Stimulated activated naive B cell treated with anti-CD40 and anti-IgM and Interleukin-4, amounts not matched to agents 10 μg/mL and 1 μg/mL and 100 μg/mL, for 72 hours (primary cell): ENCODE measurements around the gene RPRM.
"Not testable (repeated sequence)": the region's sequence is repeated elsewhere in the genome, so short reads cannot be mapped to it uniquely, and the experiment has no call there.

ENCODE experiments used
- ATAC-seq, 2 donors: fragments of 150-1000 bp; cut with Tn5 transposase; replicated peaks; 2 replicates each; pipeline ENCODE4 v1.10.0; 2021; ENCODE audit warnings: moderate library complexity in 1 of 2
- DNase-seq: peaks from one replicate; pipeline ENCODE4 v3.0.0; 2021
- H3K27ac Mint-ChIP-seq: one replicate; pipeline ENCODE4 v1.8.0; 2022; ENCODE audit warnings: mild to moderate bottlenecking, mixed read lengths
- H3K27me3 Mint-ChIP-seq, 2 donors: one replicate each; pipeline ENCODE4 v1.8.0; 2022; ENCODE audit warnings: mixed read lengths in 2 of 2
- H3K36me3 Mint-ChIP-seq, 2 donors: one replicate each; pipeline ENCODE4 v1.8.0; 2022; ENCODE audit warnings: mixed read lengths in 2 of 2, mild to moderate bottlenecking in 1 of 2
- H3K4me1 Mint-ChIP-seq, 2 donors: one replicate each; pipeline ENCODE4 v1.8.0; 2022; ENCODE audit warnings: mixed read lengths in 2 of 2, mild to moderate bottlenecking in 1 of 2
- H3K4me3 Mint-ChIP-seq, 2 donors: one replicate each; pipeline ENCODE4 v1.8.0; 2022; ENCODE audit warnings: mild to moderate bottlenecking in 2 of 2, mixed read lengths in 2 of 2, moderate library complexity in 1 of 2
- H3K9me3 Mint-ChIP-seq, 2 donors: one replicate each; pipeline ENCODE4 v1.8.0; 2022; ENCODE audit warnings: mixed read lengths in 2 of 2, mild to moderate bottlenecking in 1 of 2

RPRM gene

GRCh38 chr2:153476816-153477635, 1.5 kb downstream of the RPRM start:
- H3K36me3 Mint-ChIP-seq: peaks cover 1 to 3% of the 10 kb centered on the region in 2 donors
- H3K27ac Mint-ChIP-seq: no peak overlapping the region
- H3K4me1 Mint-ChIP-seq: peaks cover 12 to 24% of the 10 kb centered on the region in 2 donors
- H3K27me3 Mint-ChIP-seq: peaks cover 48 to 63% of the 10 kb centered on the region in 2 donors
- no peak for ATAC-seq
- peaks cover 0 to 2% of the 10 kb centered on the region in 2 donors for H3K9me3 Mint-ChIP-seq
- peak overlapping the region in 1 of 2 donors; percentile 74 for H3K4me3 Mint-ChIP-seq
- DNase-seq: no peak

- Mint-ChIP-seq H3K4me1 (peaks cover 12 to 24% of the 10 kb centered on the region in 2 donors), H3K4me3 (no peak overlapping the region), H3K9me3 (peaks cover 0 to 2% of the 10 kb centered on the region in 2 donors), H3K36me3 (peaks cover 1 to 3% of the 10 kb centered on the region in 2 donors), H3K27me3 (peaks cover 48 to 63% of the 10 kb centered on the region in 2 donors), H3K27ac (no peak overlapping the region)
- ATAC-seq (no peak), DNase-seq (no peak)
Measured at GRCh38 chr2:153476491-153476815, 2.1 kb downstream of the RPRM start.

GRCh38 chr2:153474876-153475435, 3.6 kb downstream of the RPRM start:
- Mint-ChIP-seq H3K4me3 (no peak overlapping the region), H3K9me3 (peaks cover 0 to 2% of the 10 kb centered on the region in 2 donors), H3K36me3 (peaks cover 1 to 3% of the 10 kb centered on the region in 2 donors), H3K4me1 (peaks cover 12 to 24% of the 10 kb centered on the region in 2 donors), H3K27ac (no peak overlapping the region), H3K27me3 (peaks cover 43 to 52% of the 10 kb centered on the region in 2 donors)
- no peak for DNase-seq
- ATAC-seq: no peak

GRCh38 chr2:153474407-153474806, 4.2 kb downstream of the RPRM start:
- H3K9me3 Mint-ChIP-seq: peaks cover 0 to 2% of the 10 kb centered on the region in 2 donors

GRCh38 chr2:153470867-153471266, 7.7 kb downstream of the RPRM start:
- Mint-ChIP-seq H3K4me3 (no peak overlapping the region), H3K36me3 (no peaks in the 10 kb centered on the region), H3K27me3 (peaks cover 14 to 16% of the 10 kb centered on the region in 2 donors), H3K9me3 (no peaks in the 10 kb centered on the region), H3K27ac (no peak overlapping the region), H3K4me1 (no peaks in the 10 kb centered on the region)
- ATAC-seq (no peak), DNase-seq (no peak)

More at GRCh38 chr2:153474407-153474806, 4.2 kb downstream of the RPRM start:
- DNase-seq (no peak), ATAC-seq (no peak)
- peaks cover 43 to 46% of the 10 kb centered on the region in 2 donors for H3K27me3 Mint-ChIP-seq
- no peak overlapping the region for H3K4me3 Mint-ChIP-seq
- H3K4me1 Mint-ChIP-seq: peaks cover 12 to 24% of the 10 kb centered on the region in 2 donors
- peaks cover 1 to 3% of the 10 kb centered on the region in 2 donors for H3K36me3 Mint-ChIP-seq
- H3K27ac Mint-ChIP-seq: no peak overlapping the region

- H3K9me3 Mint-ChIP-seq: no peaks in the 10 kb centered on the region
- H3K4me1 Mint-ChIP-seq: no peaks in the 10 kb centered on the region
- DNase-seq (no peak), ATAC-seq (no peak)
- no peaks in the 10 kb centered on the region for H3K36me3 Mint-ChIP-seq
- peaks cover 1 to 6% of the 10 kb centered on the region in 2 donors for H3K27me3 Mint-ChIP-seq
- no peak overlapping the region for H3K27ac Mint-ChIP-seq
- no peak overlapping the region for H3K4me3 Mint-ChIP-seq
Measured at GRCh38 chr2:153464395-153464794, 14.2 kb downstream of the RPRM start.

- no peak overlapping the region for H3K27ac Mint-ChIP-seq
- H3K9me3 Mint-ChIP-seq: peaks cover 0 to 7% of the 10 kb centered on the region in 2 donors
Measured at GRCh38 chr2:153462338-153462859, 16.2 kb downstream of the RPRM start.

GRCh38 chr2:153461453-153461852, 17.1 kb downstream of the RPRM start:
- ATAC-seq: no peak
- H3K9me3 Mint-ChIP-seq: peaks cover 0 to 7% of the 10 kb centered on the region in 2 donors

More at GRCh38 chr2:153462338-153462859, 16.2 kb downstream of the RPRM start:
- peaks cover 10 to 14% of the 10 kb centered on the region in 2 donors for H3K27me3 Mint-ChIP-seq
- no peak overlapping the region for H3K4me3 Mint-ChIP-seq
- no peaks in the 10 kb centered on the region for H3K4me1 Mint-ChIP-seq
- no peak for ATAC-seq
- H3K36me3 Mint-ChIP-seq: no peaks in the 10 kb centered on the region
- no peak for DNase-seq

GRCh38 chr2:153455861-153456260, 22.7 kb downstream of the RPRM start:
- H3K4me3 Mint-ChIP-seq: no peak overlapping the region
- ATAC-seq: no peak
- H3K9me3 Mint-ChIP-seq: peaks cover 0 to 7% of the 10 kb centered on the region in 2 donors

More at GRCh38 chr2:153461453-153461852, 17.1 kb downstream of the RPRM start:
- Mint-ChIP-seq H3K36me3 (no peaks in the 10 kb centered on the region), H3K27ac (no peak overlapping the region), H3K27me3 (peaks cover 10 to 14% of the 10 kb centered on the region in 2 donors), H3K4me1 (no peaks in the 10 kb centered on the region), H3K4me3 (no peak overlapping the region)
- no peak for DNase-seq

GRCh38 chr2:153455403-153455802, 23.2 kb downstream of the RPRM start:
- Mint-ChIP-seq H3K27me3 (peaks cover 10 to 14% of the 10 kb centered on the region in 2 donors), H3K36me3 (no peaks in the 10 kb centered on the region), H3K9me3 (peaks cover 0 to 7% of the 10 kb centered on the region in 2 donors), H3K4me3 (no peak overlapping the region), H3K27ac (no peak overlapping the region), H3K4me1 (no peaks in the 10 kb centered on the region)
- ATAC-seq (no peak), DNase-seq (no peak)

More at GRCh38 chr2:153455861-153456260, 22.7 kb downstream of the RPRM start:
- Mint-ChIP-seq H3K27ac (no peak overlapping the region), H3K36me3 (no peaks in the 10 kb centered on the region), H3K27me3 (peaks cover 10 to 14% of the 10 kb centered on the region in 2 donors), H3K4me1 (no peaks in the 10 kb centered on the region)
- no peak for DNase-seq

- no peak for ATAC-seq
- Mint-ChIP-seq H3K4me1 (no peaks in the 10 kb centered on the region), H3K27me3 (no peaks in the 10 kb centered on the region), H3K4me3 (no peak overlapping the region), H3K9me3 (peaks cover 0 to 3% of the 10 kb centered on the region in 2 donors), H3K36me3 (no peaks in the 10 kb centered on the region), H3K27ac (no peak overlapping the region)
- no peak for DNase-seq
Measured at GRCh38 chr2:153451611-153452010, 27.0 kb downstream of the RPRM start.

- H3K4me1 Mint-ChIP-seq: no peaks in the 10 kb centered on the region
- peaks cover 0 to 6% of the 10 kb centered on the region in 2 donors for H3K27me3 Mint-ChIP-seq
- no peaks in the 10 kb centered on the region for H3K36me3 Mint-ChIP-seq
- H3K9me3 Mint-ChIP-seq: peaks cover 6 to 8% of the 10 kb centered on the region in 2 donors
- H3K27ac Mint-ChIP-seq: no peak overlapping the region
- no peak overlapping the region for H3K4me3 Mint-ChIP-seq
- DNase-seq: no peak
- no peak for ATAC-seq
Measured at GRCh38 chr2:153443106-153443505, 35.5 kb downstream of the RPRM start.

GRCh38 chr2:153442616-153443015, 35.9 kb downstream of the RPRM start:
- not testable (repeated sequence) for H3K27ac Mint-ChIP-seq

GRCh38 chr2:153440090-153440489, 38.5 kb downstream of the RPRM start:
- H3K27ac Mint-ChIP-seq, H3K27me3 Mint-ChIP-seq, H3K4me1 Mint-ChIP-seq, H3K9me3 Mint-ChIP-seq, H3K4me3 Mint-ChIP-seq, H3K36me3 Mint-ChIP-seq, ATAC-seq, DNase-seq: not testable (repeated sequence)

More at GRCh38 chr2:153442616-153443015, 35.9 kb downstream of the RPRM start:
- not testable (repeated sequence) for H3K4me1 Mint-ChIP-seq, H3K27me3 Mint-ChIP-seq, DNase-seq, H3K36me3 Mint-ChIP-seq, ATAC-seq, H3K9me3 Mint-ChIP-seq, H3K4me3 Mint-ChIP-seq
